HG03025 (cell line): Measurements from ENCODE around the gene UPK3BL2.
"Not testable (repeated sequence)": the region's sequence is repeated elsewhere in the genome, so short reads cannot be mapped to it uniquely, and the experiment has no call there.

ENCODE experiments used
- ATAC-seq: cut with Tn5 transposase; IDR thresholded peaks from one replicate; pipeline ENCODE4 v1.9.1; 2021; ENCODE audit warnings: mild to moderate bottlenecking, moderate library complexity; ENCODE audit not compliant: unreplicated experiment, low FRiP score

UPK3BL2 gene

GRCh38 chr7:102496861-102497260 is 46.6 kb downstream of the UPK3BL2 start:
- not testable (repeated sequence) for ATAC-seq

- peak; percentile 44 for ATAC-seq
These were observed 48.9 kb downstream of the UPK3BL2 start for GRCh38 chr7:102494473-102495149.

GRCh38 chr7:102494026-102494425 is 49.5 kb downstream of the UPK3BL2 start:
- ATAC-seq, result not testable (repeated sequence)

GRCh38 chr7:102493220-102493935 is 50.1 kb downstream of the UPK3BL2 start:
- ATAC-seq, result not testable (repeated sequence)

- peak; percentile 31 for ATAC-seq
These were observed 52.9 kb downstream of the UPK3BL2 start for GRCh38 chr7:102490529-102491075.
